Measurements from ENCODE around the gene KCNQ5.

The KCNQ5 gene

GRCh38 chr6:73204252-73204651, 582.4 kb downstream of the KCNQ5 start:
- no peaks in the 10 kb centered on the region for H4K20me1 ChIP-seq (ENCODE audit: insufficient read depth)
- no peaks in the 10 kb centered on the region for H3K79me2 ChIP-seq (ENCODE audit: insufficient read depth, low read depth)
- no peaks in the 10 kb centered on the region for H3K27me3 ChIP-seq (ENCODE audit: insufficient read depth, low read depth)
- no peak overlapping the region for H3K4me2 ChIP-seq
- no peak for TF ChIP-seq CTCF (conservative IDR thresholded peaks at IDR 0.05; ENCODE audit: low read depth, low read length)
- no peaks in the 10 kb centered on the region for H3K4me1 ChIP-seq (ENCODE audit: low read depth, poor library complexity, severe bottlenecking)
- H3K9ac ChIP-seq: no peak overlapping the region
- H2AFZ ChIP-seq (ENCODE audit: low read depth): no peak overlapping the region
- no peak overlapping the region for H3K27ac ChIP-seq
- no peaks in the 10 kb centered on the region for H3K36me3 ChIP-seq (ENCODE audit: insufficient read depth)
- no peak overlapping the region for H3K4me3 ChIP-seq (IDR thresholded peaks at IDR 0.05; ENCODE audit: insufficient read depth, low read depth, low read length)

GRCh38 chr6:73207221-73207837, 585.5 kb downstream of the KCNQ5 start:
- H3K36me3 ChIP-seq (ENCODE audit: insufficient read depth): no peaks in the 10 kb centered on the region
- H3K4me2 ChIP-seq: no peak overlapping the region
- no peaks in the 10 kb centered on the region for H3K27me3 ChIP-seq (ENCODE audit: insufficient read depth, low read depth)
- no peak overlapping the region for H3K27ac ChIP-seq
- no peaks in the 10 kb centered on the region for H4K20me1 ChIP-seq (ENCODE audit: insufficient read depth)
- no peak overlapping the region for H3K9ac ChIP-seq
- no peak overlapping the region for H3K4me3 ChIP-seq (IDR thresholded peaks at IDR 0.05; ENCODE audit: insufficient read depth, low read depth, low read length)
- no peaks in the 10 kb centered on the region for H3K79me2 ChIP-seq (ENCODE audit: insufficient read depth, low read depth)
- H3K4me1 ChIP-seq (ENCODE audit: low read depth, poor library complexity, severe bottlenecking): no peaks in the 10 kb centered on the region
- H2AFZ ChIP-seq (ENCODE audit: low read depth): no peak overlapping the region
- TF ChIP-seq CTCF (conservative IDR thresholded peaks at IDR 0.05; ENCODE audit: low read depth, low read length): no peak

- Histone ChIP-seq H3K27ac (no peak overlapping the region), H3K4me2 (no peak overlapping the region), H3K27me3 (ENCODE audit: insufficient read depth, low read depth) (no peaks in the 10 kb centered on the region), H4K20me1 (ENCODE audit: insufficient read depth) (no peaks in the 10 kb centered on the region), H2AFZ (ENCODE audit: low read depth) (no peak overlapping the region), H3K36me3 (ENCODE audit: insufficient read depth) (no peaks in the 10 kb centered on the region), H3K4me1 (ENCODE audit: low read depth, poor library complexity, severe bottlenecking) (no peaks in the 10 kb centered on the region), H3K4me3 (IDR thresholded peaks at IDR 0.05; ENCODE audit: insufficient read depth, low read depth, low read length) (no peak overlapping the region), H3K79me2 (ENCODE audit: insufficient read depth, low read depth) (no peaks in the 10 kb centered on the region), H3K9ac (no peak overlapping the region)
- TF ChIP-seq CTCF (conservative IDR thresholded peaks at IDR 0.05; ENCODE audit: low read depth, low read length): no peak
Measured at GRCh38 chr6:73209117-73209516, 587.3 kb downstream of the KCNQ5 start.

- H3K4me2 ChIP-seq: no peak overlapping the region
- TF ChIP-seq CTCF (conservative IDR thresholded peaks at IDR 0.05; ENCODE audit: low read depth, low read length): no peak
- no peaks in the 10 kb centered on the region for H3K4me1 ChIP-seq (ENCODE audit: low read depth, poor library complexity, severe bottlenecking)
- no peaks in the 10 kb centered on the region for H4K20me1 ChIP-seq (ENCODE audit: insufficient read depth)
- H3K4me3 ChIP-seq (IDR thresholded peaks at IDR 0.05; ENCODE audit: insufficient read depth, low read depth, low read length): no peak overlapping the region
- no peak overlapping the region for H2AFZ ChIP-seq (ENCODE audit: low read depth)
- no peaks in the 10 kb centered on the region for H3K79me2 ChIP-seq (ENCODE audit: insufficient read depth, low read depth)
- no peak overlapping the region for H3K9ac ChIP-seq
- H3K36me3 ChIP-seq (ENCODE audit: insufficient read depth): no peaks in the 10 kb centered on the region
- H3K27me3 ChIP-seq (ENCODE audit: insufficient read depth, low read depth): no peaks in the 10 kb centered on the region
- H3K27ac ChIP-seq: no peak overlapping the region
Measured at GRCh38 chr6:73216859-73217258, 595.0 kb downstream of the KCNQ5 start.
